SJCRH30 (cell line): Measurements from ENCODE around the gene CFAP299. TPM values are rescaled to one million over a fixed set of nuclear protein-coding genes. Genes with fewer than 3 reads are reported as not detected.
A peak's percentile ranks its signal among the peaks of the same experiment; 100 is the strongest.

Source experiments
- DNase-seq, 2 experiments: peaks; one replicate each; pipeline ENCODE4 v3.0.0-alpha.2; 2015 to 2020
- H3K27ac ChIP-seq: fragments of 250-450 bp; sonication (Bioruptor Pico); 2 replicates; pipeline ENCODE4 v1.5.1; 2020; ENCODE audit warnings: mild to moderate bottlenecking, moderate library complexity
- H3K27me3 ChIP-seq: fragments of 250-450 bp; sonication (Bioruptor Pico); 2 replicates; pipeline ENCODE4 v1.5.1; 2020; ENCODE audit warnings: mild to moderate bottlenecking, moderate library complexity
- H3K36me3 ChIP-seq: fragments of 250-450 bp; sonication (Bioruptor Pico); 2 replicates; pipeline ENCODE4 v1.5.1; 2020; ENCODE audit warnings: mild to moderate bottlenecking, moderate library complexity
- H3K4me1 ChIP-seq: fragments of 250-450 bp; sonication (Bioruptor Pico); 2 replicates; pipeline ENCODE4 v1.5.1; 2020; ENCODE audit warnings: mild to moderate bottlenecking, moderate library complexity
- H3K4me3 ChIP-seq: fragments of 250-450 bp; sonication (Bioruptor Pico); 2 replicates; pipeline ENCODE4 v1.5.1; 2020; ENCODE audit warnings: mild to moderate bottlenecking, moderate library complexity
- H3K9me3 ChIP-seq: fragments of 250-450 bp; sonication (Bioruptor Pico); replicated peaks from 2 replicates; pipeline ENCODE4 v1.5.1; 2020; ENCODE audit warnings: mild to moderate bottlenecking, moderate library complexity
- total RNA-seq: library from RNA; depleted of rRNA; stranded (reverse); fragments of >200 nt; shearing (Covaris generic); gene quantifications from 2 replicates; pipeline ENCODE4 v1.2.3, GENCODE V29; 2014

Gene CFAP299
- total RNA-seq, 1 experiment from 2014 or later: not detected

GRCh38 chr4:80360084-80360483 lies 24.6 kb downstream of the CFAP299 start:
- Histone ChIP-seq H3K27ac (no peak overlapping the region), H3K36me3 (no peaks in the 10 kb centered on the region), H3K27me3 (no peaks in the 10 kb centered on the region), H3K9me3 (no peaks in the 10 kb centered on the region), H3K4me1 (no peaks in the 10 kb centered on the region), H3K4me3 (no peak overlapping the region)
- DNase-seq: no peak

- no peaks in the 10 kb centered on the region for H3K9me3 ChIP-seq
- no peaks in the 10 kb centered on the region for H3K4me1 ChIP-seq
- DNase-seq: no peak
- H3K27ac ChIP-seq: no peak overlapping the region
- no peak overlapping the region for H3K4me3 ChIP-seq
- H3K27me3 ChIP-seq: no peaks in the 10 kb centered on the region
- H3K36me3 ChIP-seq: no peaks in the 10 kb centered on the region
These were observed 25.4 kb downstream of the CFAP299 start for GRCh38 chr4:80360900-80361299.

DNA sequence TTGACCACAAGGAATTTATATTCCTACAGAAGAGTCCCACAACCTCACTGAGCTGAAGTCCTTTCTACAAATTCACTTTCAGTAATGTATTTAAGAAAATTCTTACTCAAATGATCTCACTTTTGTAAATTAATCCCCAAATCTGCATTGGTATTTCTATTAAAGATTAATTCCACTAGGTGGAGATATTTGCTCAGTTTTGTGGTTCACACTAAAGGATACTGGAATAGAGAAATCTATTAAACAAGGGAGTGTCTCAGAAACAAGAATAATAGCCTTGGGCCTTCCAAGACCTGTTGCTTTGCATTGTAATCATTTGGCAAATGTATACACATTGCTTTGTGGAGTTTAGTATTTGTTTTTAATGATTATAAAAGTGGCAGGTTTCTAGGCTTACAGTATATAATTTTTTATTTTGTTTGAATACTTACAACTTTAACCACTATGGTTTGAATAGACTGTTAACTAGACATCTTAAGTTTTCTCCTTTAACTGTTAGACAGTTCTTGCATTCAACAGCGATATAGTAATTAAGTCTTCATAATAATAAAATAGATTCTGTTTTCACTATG lies 25.9 kb downstream of the CFAP299 start:
- Histone ChIP-seq H3K4me3 (no peak overlapping the region), H3K27me3 (no peaks in the 10 kb centered on the region), H3K27ac (no peak overlapping the region), H3K4me1 (no peaks in the 10 kb centered on the region), H3K36me3 (no peaks in the 10 kb centered on the region), H3K9me3 (no peaks in the 10 kb centered on the region)
- peak in 1 of 2 experiments; percentile 40 for DNase-seq

GRCh38 chr4:80362578-80363181 lies 27.1 kb downstream of the CFAP299 start:
- Histone ChIP-seq H3K36me3 (no peaks in the 10 kb centered on the region), H3K4me3 (no peak overlapping the region)
- DNase-seq: peak; percentile 47 to 68

GRCh38 chr4:80365928-80366327 lies 30.4 kb downstream of the CFAP299 start:
- no peaks in the 10 kb centered on the region for H3K36me3 ChIP-seq
- H3K4me1 ChIP-seq: no peaks in the 10 kb centered on the region
- no peaks in the 10 kb centered on the region for H3K27me3 ChIP-seq
- peak; percentile 40 to 79 for DNase-seq
- no peaks in the 10 kb centered on the region for H3K9me3 ChIP-seq
- H3K27ac ChIP-seq: no peak overlapping the region
- no peak overlapping the region for H3K4me3 ChIP-seq

More at GRCh38 chr4:80362578-80363181, 27.1 kb downstream of the CFAP299 start:
- Histone ChIP-seq H3K9me3 (no peaks in the 10 kb centered on the region), H3K27ac (no peak overlapping the region), H3K27me3 (no peaks in the 10 kb centered on the region), H3K4me1 (no peaks in the 10 kb centered on the region)

DNA sequence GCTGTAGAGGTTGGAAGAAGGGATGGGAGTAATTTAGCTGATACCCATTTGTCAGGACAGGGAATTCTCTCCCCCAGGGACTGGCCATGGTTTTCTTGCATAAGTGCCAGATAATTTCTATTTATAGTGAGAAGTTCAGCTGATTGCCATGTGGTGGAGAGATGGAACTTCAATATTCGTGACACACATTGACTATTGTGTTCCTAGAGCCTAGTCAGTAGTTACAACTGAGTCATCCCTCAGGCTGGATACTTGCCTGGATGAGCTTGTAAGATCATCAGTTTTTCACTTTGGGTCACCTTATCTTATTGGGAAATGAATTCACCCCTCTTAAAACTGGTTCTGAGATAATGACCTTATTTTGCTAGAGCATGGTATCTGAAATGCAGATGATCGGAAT lies 32.2 kb downstream of the CFAP299 start:
- no peak overlapping the region for H3K27ac ChIP-seq
- H3K27me3 ChIP-seq: no peaks in the 10 kb centered on the region
- H3K4me3 ChIP-seq: no peak overlapping the region
- H3K36me3 ChIP-seq: no peaks in the 10 kb centered on the region
- no peaks in the 10 kb centered on the region for H3K4me1 ChIP-seq
- no peak for DNase-seq
- H3K9me3 ChIP-seq: no peaks in the 10 kb centered on the region

DNA sequence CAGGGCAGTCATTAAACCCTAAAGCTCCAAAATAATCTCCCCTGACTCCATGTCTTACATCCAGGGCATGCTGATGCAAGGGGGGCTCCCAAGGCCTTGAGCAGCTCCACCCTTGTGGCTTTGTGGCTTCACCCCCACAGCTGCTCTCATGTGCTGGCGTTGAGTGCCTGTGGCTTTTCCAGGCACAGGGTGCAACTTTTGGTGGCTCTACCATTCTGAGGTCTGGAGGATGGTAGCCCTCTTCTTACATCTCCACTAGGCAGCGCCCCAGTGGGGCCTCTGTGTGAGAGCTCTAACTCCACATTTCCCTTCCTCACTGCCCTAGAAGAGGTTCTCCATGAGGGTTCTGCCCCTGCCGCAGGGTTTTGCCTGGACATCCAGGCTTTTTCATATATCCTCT lies 35.1 kb downstream of the CFAP299 start:
- Histone ChIP-seq H3K4me1 (no peaks in the 10 kb centered on the region), H3K27me3 (no peaks in the 10 kb centered on the region), H3K36me3 (no peaks in the 10 kb centered on the region), H3K9me3 (no peaks in the 10 kb centered on the region), H3K4me3 (no peak overlapping the region), H3K27ac (no peak overlapping the region)
- no peak for DNase-seq

DNA sequence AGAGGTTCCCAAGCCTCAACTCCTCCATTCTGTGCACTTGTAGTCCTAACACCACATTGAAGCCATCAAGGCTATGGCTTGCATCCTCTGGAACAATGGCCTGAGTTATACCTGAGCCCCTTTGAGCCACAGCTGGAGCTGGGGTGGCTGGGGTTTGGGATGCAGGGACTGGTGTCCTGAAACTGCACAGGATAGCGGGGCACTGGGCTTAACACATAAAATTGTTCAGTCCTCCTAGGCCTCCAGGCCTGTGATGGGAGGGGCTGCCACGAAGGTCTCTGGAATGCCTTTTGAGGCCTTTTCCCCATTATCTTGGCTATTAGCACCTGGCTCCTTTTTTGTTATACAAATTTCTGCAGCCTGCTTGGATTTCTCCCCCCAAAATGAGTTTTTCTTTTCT lies 35.5 kb downstream of the CFAP299 start:
- no peaks in the 10 kb centered on the region for H3K9me3 ChIP-seq
- no peak for DNase-seq
- no peaks in the 10 kb centered on the region for H3K36me3 ChIP-seq
- H3K27ac ChIP-seq: no peak overlapping the region
- no peaks in the 10 kb centered on the region for H3K4me1 ChIP-seq
- no peak overlapping the region for H3K4me3 ChIP-seq
- no peaks in the 10 kb centered on the region for H3K27me3 ChIP-seq

GRCh38 chr4:80374180-80374579 lies 38.6 kb downstream of the CFAP299 start:
- DNase-seq: no peak
- Histone ChIP-seq H3K4me3 (no peak overlapping the region), H3K9me3 (no peaks in the 10 kb centered on the region), H3K36me3 (no peaks in the 10 kb centered on the region), H3K27me3 (no peaks in the 10 kb centered on the region), H3K4me1 (no peaks in the 10 kb centered on the region), H3K27ac (no peak overlapping the region)

GRCh38 chr4:80382090-80382832 lies 46.7 kb downstream of the CFAP299 start:
- no peaks in the 10 kb centered on the region; the same call in 1 of the 2 replicates for H3K27me3 ChIP-seq
- no peaks in the 10 kb centered on the region for H3K4me1 ChIP-seq
- DNase-seq: no peak
- H3K9me3 ChIP-seq: no peaks in the 10 kb centered on the region
- no peaks in the 10 kb centered on the region for H3K36me3 ChIP-seq
- no peak overlapping the region for H3K4me3 ChIP-seq
- no peak overlapping the region for H3K27ac ChIP-seq

GRCh38 chr4:80385397-80386280 lies 50.1 kb downstream of the CFAP299 start:
- Histone ChIP-seq H3K9me3 (no peaks in the 10 kb centered on the region), H3K4me3 (no peak overlapping the region), H3K4me1 (no peaks in the 10 kb centered on the region), H3K27me3 (no peaks in the 10 kb centered on the region), H3K27ac (no peak overlapping the region), H3K36me3 (no peaks in the 10 kb centered on the region)
- no peak for DNase-seq

- no peaks in the 10 kb centered on the region for H3K9me3 ChIP-seq
- no peaks in the 10 kb centered on the region for H3K4me1 ChIP-seq
- H3K4me3 ChIP-seq: no peak overlapping the region
- H3K27me3 ChIP-seq: no peaks in the 10 kb centered on the region
- DNase-seq: no peak
- no peaks in the 10 kb centered on the region for H3K36me3 ChIP-seq
- no peak overlapping the region for H3K27ac ChIP-seq
These were observed 50.9 kb downstream of the CFAP299 start for GRCh38 chr4:80386281-80386886.

GRCh38 chr4:80387390-80388283 lies 52.1 kb downstream of the CFAP299 start:
- H3K27me3 ChIP-seq: no peaks in the 10 kb centered on the region
- H3K4me3 ChIP-seq: no peak overlapping the region
- H3K27ac ChIP-seq: no peak overlapping the region
- no peak for DNase-seq
- H3K4me1 ChIP-seq: no peaks in the 10 kb centered on the region
- no peaks in the 10 kb centered on the region for H3K9me3 ChIP-seq
- H3K36me3 ChIP-seq: no peaks in the 10 kb centered on the region

- no peak overlapping the region for H3K27ac ChIP-seq
- H3K36me3 ChIP-seq: no peaks in the 10 kb centered on the region
- no peaks in the 10 kb centered on the region for H3K4me1 ChIP-seq
- no peak overlapping the region for H3K4me3 ChIP-seq
- no peaks in the 10 kb centered on the region for H3K27me3 ChIP-seq
- DNase-seq: no peak
- no peaks in the 10 kb centered on the region for H3K9me3 ChIP-seq
These were observed 52.7 kb downstream of the CFAP299 start for GRCh38 chr4:80388284-80388607.
